Common myeloid progenitor, CD34-positive (primary cell): ENCODE measurements around the gene ATP6V1G2.

Source experiments
- CTCF ChIA-PET: fragments of 350-600 bp; sonication (Branson Sonifier 250); formaldehyde crosslinking; loops from one replicate; lab custom pipeline; 2021; ENCODE audit warnings: antibody characterized with exemption; lab: Charles Lee
- POLR2A ChIA-PET: fragments of 350-600 bp; sonication (Branson Sonifier 250); formaldehyde crosslinking; loops from one replicate; lab custom pipeline; 2021; ENCODE audit warnings: antibody characterized with exemption; lab: Charles Lee
- DNase-seq, 3 donors: peaks; one replicate each; pipeline versions ENCODE4 v3.0.0 to v3.0.0-alpha.2; 2013
- H3K27ac ChIP-seq, 2 experiments: 1 replicate in 1 of 2; 2 replicates in 1 of 2; pipeline ENCODE4 v1.7.0; 2013; ENCODE audit warnings: inconsistent platforms in 2 of 2, low read length in 2 of 2, mild to moderate bottlenecking in 2 of 2, low read depth in 1 of 2, moderate library complexity in 1 of 2; ENCODE audit not compliant: severe bottlenecking in 2 of 2, insufficient read depth in 1 of 2, poor library complexity in 1 of 2
- H3K27me3 ChIP-seq, 5 experiments: replicated peaks in 2 of 5; 1 replicate in 3 of 5; 2 replicates in 2 of 5; pipeline versions ENCODE4 v1.6.1 to v1.7.0; 2013; ENCODE audit warnings: low read length in 4 of 5, mild to moderate bottlenecking in 2 of 5, moderate library complexity in 2 of 5, inconsistent platforms in 1 of 5; ENCODE audit not compliant: insufficient read depth in 5 of 5, control insufficient read depth in 4 of 5
- H3K36me3 ChIP-seq, 4 experiments: 1 replicate in 2 of 4; 2 replicates in 2 of 4; pipeline versions ENCODE4 v1.6.1 to v1.7.0; 2013; ENCODE audit warnings: low read length in 3 of 4, control low read depth in 1 of 4, mild to moderate bottlenecking in 1 of 4; ENCODE audit not compliant: control insufficient read depth in 4 of 4, insufficient read depth in 4 of 4
- H3K4me1 ChIP-seq, 4 experiments: 1 replicate in 3 of 4; 2 replicates in 1 of 4; pipeline versions ENCODE4 v1.6.1 to v1.7.1; 2013; ENCODE audit warnings: low read length in 3 of 4, mild to moderate bottlenecking in 3 of 4, control low read depth in 1 of 4, inconsistent platforms in 1 of 4, moderate library complexity in 1 of 4; ENCODE audit not compliant: control insufficient read depth in 4 of 4, insufficient read depth in 4 of 4; ENCODE audit errors: control extremely low read depth in 1 of 4
- H3K4me3 ChIP-seq, 7 experiments: 1 replicate in 4 of 7; 2 replicates in 3 of 7; pipeline versions ENCODE4 v1.5.1 to v1.7.0; 2013; ENCODE audit warnings: mild to moderate bottlenecking in 7 of 7, low read length in 6 of 7, moderate library complexity in 6 of 7, inconsistent platforms in 2 of 7, low read depth in 2 of 7, control low read depth in 1 of 7; ENCODE audit not compliant: insufficient read depth in 4 of 7, control insufficient read depth in 1 of 7; ENCODE audit errors: extremely low read depth in 1 of 7
- H3K9me3 ChIP-seq, 5 experiments: 1 replicate in 4 of 5; 2 replicates in 1 of 5; pipeline versions ENCODE4 v1.6.1 to v1.7.1; 2013; ENCODE audit warnings: low read length in 4 of 5, mild to moderate bottlenecking in 2 of 5, inconsistent platforms in 1 of 5, low read depth in 1 of 5, moderate library complexity in 1 of 5; ENCODE audit not compliant: control insufficient read depth in 4 of 5, insufficient read depth in 2 of 5; ENCODE audit errors: control extremely low read depth in 1 of 5
- WGBS: methylation state at CpG from one replicate; pipeline ENCODE4 v1.1.5; 2013; ENCODE audit not compliant: insufficient coverage; 5-methylcytosine and 5-hydroxymethylcytosine counted together

The ATP6V1G2 gene

DNA sequence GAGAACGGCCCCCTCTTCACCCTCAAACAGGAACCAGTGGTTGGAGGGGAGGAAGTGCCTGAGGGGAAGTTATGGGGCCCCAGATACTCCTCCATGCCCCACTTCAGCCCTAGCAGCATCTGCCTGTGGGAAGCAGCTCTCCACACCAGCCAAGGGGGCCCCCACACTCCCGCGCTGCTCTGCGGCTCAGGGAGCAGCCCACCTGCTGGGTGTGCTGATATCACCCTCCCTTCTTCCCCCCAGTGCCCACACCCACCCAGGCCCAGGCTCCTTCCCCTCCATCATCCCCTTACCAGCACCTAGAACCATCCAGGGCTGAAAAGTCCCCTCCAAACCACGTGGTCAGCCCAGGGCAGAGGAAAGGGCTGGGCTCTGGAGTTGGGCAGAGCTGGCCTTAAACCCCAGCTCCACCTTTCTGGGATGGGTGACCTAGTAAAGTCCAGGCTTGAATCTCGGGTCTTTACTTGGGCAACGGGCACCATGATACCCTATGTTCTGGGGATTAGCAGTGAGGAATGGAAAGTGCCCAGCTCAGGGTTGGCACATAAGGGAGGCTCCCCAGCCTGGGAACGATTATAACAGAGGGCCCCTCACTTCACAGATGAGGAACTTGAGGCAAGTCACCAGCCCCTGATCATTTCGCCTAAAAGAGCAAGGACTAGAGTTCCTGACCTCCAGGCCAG is 40.3 kb upstream of the ATP6V1G2 start:
- Histone ChIP-seq H3K27ac (peak overlapping the region; percentile 54 to 76), H3K4me1 (peaks cover 21 to 81% (median 71%) of the 10 kb centered on the region in 4 experiments), H3K4me3 (peak overlapping the region in 6 of 7 experiments; percentile 7 to 76 (median 58)), H3K9me3 (no peaks in the 10 kb centered on the region), H3K27me3 (no peaks in the 10 kb centered on the region), H3K36me3 (peaks cover 0 to 16% (median 0%) of the 10 kb centered on the region in 4 experiments)
- 8% methylated on average over 5 of the region's 9 CpGs for WGBS
- DNase-seq = peak; percentile 88 to 99 (median 98)
- POLR2A ChIA-PET = interaction anchor here (0.6 to 2.3 kb wide), 5 partner anchors 10 to 39 kb away, joined by 4 to 13 read pairs (median 5); partner anchors contain the start of gene NFKBIL1
- CTCF ChIA-PET = interaction anchor here (0.6 to 19.6 kb wide), 7 partner anchors 11 to 1275 kb away, joined by 3 to 605 read pairs (median 5); partner anchors contain the start of genes AIF1, ATP6V1G2, DDX39B and NCR3

DNA sequence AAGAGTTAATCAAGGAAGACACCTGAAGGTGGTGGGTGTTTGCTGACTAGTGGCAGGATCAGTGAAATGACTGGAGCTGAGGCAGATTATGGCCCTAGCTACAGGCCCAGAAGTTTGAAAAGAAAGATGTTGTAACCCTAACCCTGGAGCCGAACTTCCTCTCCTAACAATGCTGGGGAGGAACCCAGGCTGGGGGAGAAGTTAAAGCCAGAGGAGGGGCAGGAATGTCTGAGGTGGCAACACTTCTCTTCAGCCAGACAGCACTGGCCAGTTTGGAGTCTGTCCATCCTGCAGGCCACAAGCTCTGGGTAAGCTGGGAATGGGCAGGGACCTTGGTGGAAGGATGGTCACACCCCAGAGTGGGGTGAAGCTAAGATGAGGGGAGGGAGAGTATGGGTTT is 39.6 kb upstream of the ATP6V1G2 start, which contains the start of gene LST1:
TSS of gene LST1 (plus strand) at position 270 of the 400 bp plus-strand sequence. CDS start 1,023 bp downstream, outside the sequence.
- peak in 2 of 3 donors; percentile 65 to 72 for DNase-seq
- H3K4me1 ChIP-seq = peaks cover 21 to 88% (median 78%) of the 10 kb centered on the region in 4 experiments
- POLR2A ChIA-PET = interaction anchor here (0.6 to 2.3 kb wide), 5 partner anchors 10 to 38 kb away, joined by 4 to 13 read pairs (median 5); partner anchors contain the start of gene NFKBIL1
- no peaks in the 10 kb centered on the region for H3K9me3 ChIP-seq
- H3K27me3 ChIP-seq = no peaks in the 10 kb centered on the region
- peaks cover 0 to 16% (median 0%) of the 10 kb centered on the region in 4 experiments for H3K36me3 ChIP-seq
- CTCF ChIA-PET = interaction anchor here (1.2 to 19.6 kb wide), 5 partner anchors 10 to 36 kb away, joined by 4 to 605 read pairs (median 76); partner anchors contain the start of genes AIF1, ATP6V1G2, DDX39B and NCR3
- WGBS = 0% methylated on average over 1 of the region's 1 CpG
- H3K4me3 ChIP-seq = peak within 1 kb of the TSS in 6 of 7 experiments; percentile 8 to 76 (median 58)
- peak within 1 kb of the TSS; percentile 54 to 76 for H3K27ac ChIP-seq

DNA sequence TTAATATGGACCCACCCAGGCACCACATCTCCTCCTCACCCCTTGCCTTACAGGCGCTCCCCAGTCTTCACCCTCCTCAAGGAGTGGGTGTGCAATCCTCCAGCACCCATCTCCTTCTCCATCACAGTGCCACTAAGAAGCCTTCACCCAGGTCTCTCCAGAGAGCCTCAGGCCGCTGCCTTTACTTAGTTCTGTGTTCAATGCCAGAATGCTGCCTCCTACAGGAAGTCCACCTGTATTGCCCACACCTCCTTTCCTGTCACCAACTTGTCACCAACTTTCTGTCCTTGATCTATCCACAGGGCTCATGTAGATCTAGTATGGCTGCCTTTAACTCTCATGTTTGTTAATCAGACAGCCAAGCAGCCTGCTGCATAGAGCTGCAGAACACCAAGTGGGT is 39.1 kb upstream of the ATP6V1G2 start:
- Histone ChIP-seq H3K4me3 (peak overlapping the region in 3 of 7 experiments; percentile 35 to 76 (median 51)), H3K36me3 (peaks cover 0 to 16% (median 0%) of the 10 kb centered on the region in 4 experiments), H3K27ac (peak overlapping the region in 1 of 2 experiments; percentile 76), H3K9me3 (no peaks in the 10 kb centered on the region), H3K27me3 (no peaks in the 10 kb centered on the region), H3K4me1 (peaks cover 21 to 93% (median 81%) of the 10 kb centered on the region in 4 experiments)
- peak in 2 of 3 donors; percentile 31 to 48 for DNase-seq
- ChIA-PET POLR2A (interaction anchor here (2.3 kb wide), 1 partner anchor 26 kb away, joined by 13 read pairs; no protein-coding TSS in a partner anchor), CTCF (interaction anchor here (1.2 to 19.6 kb wide), 6 partner anchors 10 to 36 kb away, joined by 4 to 605 read pairs (median 108); partner anchors contain the start of genes AIF1, ATP6V1G2, DDX39B and LTA)
- WGBS = 100% methylated on average over 2 of the region's 2 CpGs

DNA sequence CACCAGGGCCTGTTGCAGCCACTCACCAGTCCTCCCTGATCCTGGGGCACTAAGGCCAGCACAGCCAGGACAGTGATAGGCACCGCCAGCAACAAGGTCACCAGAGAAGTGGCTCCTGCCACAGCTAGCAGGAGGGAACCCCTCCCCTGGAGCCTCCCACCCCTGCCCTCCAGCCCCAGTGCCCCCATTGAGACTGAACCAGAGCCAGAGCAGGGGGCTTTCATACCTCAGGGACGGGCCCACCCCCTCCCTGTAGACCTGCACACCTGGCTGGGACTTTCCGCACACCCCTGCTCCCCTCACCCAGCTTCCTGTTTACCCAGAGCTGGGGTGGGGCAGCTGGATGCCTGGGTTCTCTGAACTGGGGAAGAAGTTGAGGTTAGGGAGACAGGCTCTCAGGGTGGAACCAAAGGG is 35.8 kb upstream of the ATP6V1G2 start, which contains the start of gene LTB:
TSS of gene LTB (minus strand) at position 195 of the 414 bp plus-strand sequence. CDS start at position 188, 7 bp downstream.
- peak in 1 of 3 donors; percentile 31 for DNase-seq
- 0% methylated on average over 2 of the region's 3 CpGs for WGBS
- no peaks in the 10 kb centered on the region for H3K36me3 ChIP-seq
- H3K27ac ChIP-seq = peak within 1 kb of the TSS; percentile 46 to 83
- ChIA-PET CTCF (interaction anchor here (0.7 to 19.6 kb wide), 7 partner anchors 7 to 70 kb away, joined by 3 to 605 read pairs (median 76); partner anchors contain the start of genes ATP6V1G2, BAG6, DDX39B and LTA), POLR2A (interaction anchor here (0.6 to 2.3 kb wide), 8 partner anchors 11 to 564 kb away, joined by 3 to 7 read pairs (median 4); partner anchors contain the start of gene NFKBIL1)
- H3K9me3 ChIP-seq = no peaks in the 10 kb centered on the region
- no peaks in the 10 kb centered on the region for H3K27me3 ChIP-seq
- peaks cover 17 to 71% (median 62%) of the 10 kb centered on the region in 4 experiments for H3K4me1 ChIP-seq
- H3K4me3 ChIP-seq = peak within 1 kb of the TSS; percentile 85 to 96 (median 91)

DNA sequence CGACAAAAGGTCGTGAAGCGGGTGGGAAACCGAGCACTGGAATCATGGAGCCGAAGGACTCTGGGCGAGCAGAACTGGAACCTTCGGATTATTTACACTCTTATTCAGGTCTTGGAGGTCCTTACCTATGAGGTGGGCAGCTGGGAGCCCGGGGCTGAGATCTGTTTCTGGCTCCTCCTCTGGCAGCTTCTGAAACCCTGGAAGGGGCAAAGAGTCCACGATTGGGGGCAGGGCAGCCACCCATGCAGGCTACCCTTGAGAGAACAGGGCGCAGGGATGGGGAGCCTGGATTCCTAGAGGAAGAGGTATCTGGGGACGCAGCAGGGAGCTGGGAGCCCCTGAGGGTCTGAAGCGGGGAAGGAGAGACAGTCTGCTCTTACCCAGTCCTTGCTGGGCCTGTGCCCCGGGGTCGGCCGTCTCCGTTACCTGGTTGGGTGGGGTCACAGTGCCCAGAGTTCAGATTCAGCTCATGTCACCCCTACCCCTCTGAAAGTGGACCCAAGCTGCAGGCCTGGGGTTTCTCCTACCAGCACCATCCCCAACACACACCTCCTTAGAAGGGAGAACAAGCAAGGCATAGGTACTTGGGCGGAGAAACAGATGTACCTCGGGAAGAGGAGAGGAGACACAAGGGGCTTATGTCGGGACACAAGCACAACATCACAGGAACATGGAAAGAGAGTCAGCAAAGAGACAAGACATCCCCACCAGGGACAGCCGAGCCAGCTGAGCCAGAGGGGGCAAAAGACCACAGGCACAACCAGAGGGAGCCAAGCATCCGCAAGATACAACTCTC is 35.2 kb upstream of the ATP6V1G2 start:
- Histone ChIP-seq H3K27me3 (no peaks in the 10 kb centered on the region), H3K4me1 (peaks cover 13 to 71% (median 59%) of the 10 kb centered on the region in 4 experiments), H3K36me3 (no peaks in the 10 kb centered on the region), H3K4me3 (peak overlapping the region; percentile 85 to 96 (median 91)), H3K27ac (peak overlapping the region; percentile 46 to 83), H3K9me3 (no peaks in the 10 kb centered on the region)
- ChIA-PET POLR2A (interaction anchor here (0.8 to 2.4 kb wide), 11 partner anchors 12 to 35 kb away, joined by 3 to 8 read pairs (median 4); partner anchors contain the start of gene NFKBIL1), CTCF (interaction anchor here (0.7 to 19.6 kb wide), 7 partner anchors 14 to 70 kb away, joined by 3 to 605 read pairs (median 6); partner anchors contain the start of genes ATP6V1G2, BAG6, DDX39B and LTA)
- WGBS = 4% methylated on average over 16 of the region's 21 CpGs
- DNase-seq = no peak
